Measurements from ENCODE around the gene ABCD4.
A peak's percentile ranks its signal among the peaks of the same experiment; 100 is the strongest.

Gene ABCD4

DNA sequence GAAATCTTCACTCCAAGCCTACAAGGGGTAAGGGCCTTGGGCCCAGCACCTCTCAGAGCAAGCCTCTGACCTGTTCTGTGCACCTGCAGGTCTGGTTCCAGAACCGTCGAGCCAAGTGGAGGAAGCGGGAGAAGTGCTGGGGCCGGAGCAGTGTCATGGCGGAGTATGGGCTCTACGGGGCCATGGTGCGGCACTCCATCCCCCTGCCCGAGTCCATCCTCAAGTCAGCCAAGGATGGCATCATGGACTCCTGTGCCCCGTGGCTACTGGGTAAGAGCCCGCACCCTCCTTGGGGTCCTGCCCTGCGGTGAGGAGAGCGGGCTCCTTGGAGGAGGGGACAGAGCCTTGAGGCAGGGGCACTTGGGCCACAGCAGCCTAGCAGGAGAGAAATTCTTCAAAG lies 43.2 kb downstream of the ABCD4 start:
- DNase-seq (ENCODE audit: low read depth in 2 of 2), result no peak

DNA sequence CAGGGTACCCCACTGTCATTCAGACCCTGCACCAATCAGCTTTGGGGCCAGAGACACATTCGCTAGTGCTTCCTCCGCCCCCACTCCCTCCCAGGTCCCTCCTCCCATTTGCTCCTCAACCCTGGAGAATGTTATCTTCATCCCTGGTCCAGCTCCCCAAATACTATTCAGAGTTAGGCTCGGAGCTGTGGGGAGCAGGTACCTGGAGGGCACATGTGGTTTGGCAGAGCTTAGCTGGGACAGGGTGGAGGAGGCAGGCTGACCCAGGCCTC lies 44.0 kb downstream of the ABCD4 start:
- DNase-seq (ENCODE audit: low read depth in 2 of 2), result no peak

DNA sequence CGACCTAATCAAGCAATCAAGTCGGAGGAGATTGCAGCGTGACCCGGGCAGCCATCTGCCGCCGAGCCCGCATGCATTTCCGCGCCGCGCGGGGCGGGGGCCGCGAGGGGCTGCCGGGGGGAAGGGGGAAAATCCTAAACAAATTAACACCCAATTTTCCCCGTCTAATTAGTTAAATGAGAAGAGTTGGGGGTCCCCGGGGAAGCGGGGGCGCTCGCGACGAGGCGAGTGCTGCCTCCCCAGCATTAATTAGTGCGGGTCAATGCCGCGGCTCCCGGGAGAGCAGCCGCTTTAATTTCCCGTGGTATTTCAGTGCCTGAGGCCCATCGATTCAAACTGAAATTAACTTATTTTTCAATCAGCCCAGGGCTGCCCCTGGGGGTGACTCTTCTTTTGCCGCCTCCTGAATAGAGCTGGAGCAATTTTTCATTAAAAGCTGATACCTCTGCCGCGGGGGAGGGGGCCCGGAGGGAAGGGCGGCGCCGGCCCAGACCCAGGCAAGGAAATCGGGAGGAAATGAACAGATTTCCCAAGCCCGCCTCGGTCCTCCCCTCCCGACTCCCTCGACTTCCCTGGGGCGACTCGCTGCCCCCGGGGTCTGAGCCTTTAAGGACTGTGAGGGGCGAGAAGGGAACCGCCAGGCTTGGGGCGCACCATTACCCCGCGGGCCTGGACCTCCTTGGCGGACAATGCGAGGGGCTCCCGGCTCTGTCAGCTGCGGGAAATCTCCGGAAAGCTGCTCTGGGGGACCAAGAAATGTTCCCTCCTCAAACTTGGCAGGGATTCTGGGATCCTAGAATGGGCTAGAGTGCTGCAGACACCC lies 44.6 kb downstream of the ABCD4 start:
- DNase-seq (ENCODE audit: low read depth in 2 of 2), result no peak

GRCh38 chr14:74257078-74257940 lies 45.4 kb downstream of the ABCD4 start:
- peak; percentile 44 to 49 for DNase-seq (ENCODE audit: low read depth in 2 of 2)

- DNase-seq (ENCODE audit: low read depth in 2 of 2), result no peak
Measured at GRCh38 chr14:74255281-74255680, 47.5 kb downstream of the ABCD4 start.

DNA sequence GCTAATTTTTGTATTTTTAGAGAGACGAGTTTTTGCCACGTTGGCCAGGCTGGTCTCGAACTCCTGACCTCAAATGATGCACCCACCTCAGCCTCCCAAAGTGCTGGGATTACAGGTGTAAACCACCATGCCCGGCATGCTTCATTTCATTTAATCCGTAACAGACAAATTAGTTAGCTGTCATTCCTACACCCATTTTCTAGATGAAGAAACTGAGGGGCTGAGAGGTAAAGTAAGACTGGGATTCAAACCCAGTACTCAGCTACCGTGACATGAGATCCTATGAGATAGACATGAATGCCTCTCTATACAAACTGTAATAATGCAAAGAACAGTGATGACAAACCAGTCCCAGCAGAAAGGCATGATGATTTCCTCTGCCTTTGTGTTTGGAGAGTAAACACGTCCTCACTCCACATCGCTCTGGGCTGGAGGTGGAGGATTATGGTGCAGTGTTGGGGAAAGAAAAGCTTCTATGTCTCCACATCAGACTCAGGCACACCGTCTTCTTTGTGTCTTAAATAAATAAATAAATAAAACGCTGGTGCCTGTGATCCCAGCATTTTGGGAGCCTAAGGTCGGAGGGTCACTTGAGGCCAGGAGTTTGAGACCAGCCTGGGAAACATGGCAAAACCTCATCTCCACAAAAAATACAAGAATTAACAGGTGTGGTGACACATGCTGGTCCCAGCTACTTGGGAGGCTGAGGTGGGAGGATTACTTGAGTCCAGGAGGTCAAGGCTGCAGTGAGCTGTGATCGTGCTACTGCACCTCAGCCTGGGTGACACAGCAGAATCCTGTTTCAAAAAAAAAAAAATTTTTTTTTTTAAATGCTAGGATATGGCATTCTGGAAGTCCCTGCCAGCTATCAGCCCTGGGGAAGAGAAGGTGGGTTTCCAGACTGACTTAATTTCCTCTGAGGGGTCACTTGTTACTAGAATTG lies 53.0 kb downstream of the ABCD4 start:
- no peak for DNase-seq (ENCODE audit: low read depth in 2 of 2)

DNA sequence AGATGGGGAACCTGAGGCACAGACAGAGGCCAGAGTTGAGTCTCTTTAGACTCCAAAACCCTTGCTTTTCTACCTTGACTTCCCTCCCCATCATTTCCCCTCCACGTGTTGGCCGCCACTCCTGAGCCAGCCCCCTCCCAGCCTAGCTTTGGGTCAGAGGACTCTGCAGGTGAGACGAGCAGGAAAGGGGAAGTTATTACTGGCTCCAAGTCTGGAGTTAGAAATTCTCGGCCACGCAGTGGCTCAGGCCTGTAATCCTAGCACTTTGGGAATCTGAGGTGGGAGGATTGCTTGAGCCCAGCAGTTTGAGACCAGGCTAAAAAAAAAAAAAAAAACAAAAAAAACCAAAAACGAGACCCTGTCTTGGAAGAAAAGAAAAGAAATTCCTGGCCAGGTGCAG lies 54.7 kb downstream of the ABCD4 start:
- no peak for DNase-seq (ENCODE audit: low read depth in 2 of 2)

DNA sequence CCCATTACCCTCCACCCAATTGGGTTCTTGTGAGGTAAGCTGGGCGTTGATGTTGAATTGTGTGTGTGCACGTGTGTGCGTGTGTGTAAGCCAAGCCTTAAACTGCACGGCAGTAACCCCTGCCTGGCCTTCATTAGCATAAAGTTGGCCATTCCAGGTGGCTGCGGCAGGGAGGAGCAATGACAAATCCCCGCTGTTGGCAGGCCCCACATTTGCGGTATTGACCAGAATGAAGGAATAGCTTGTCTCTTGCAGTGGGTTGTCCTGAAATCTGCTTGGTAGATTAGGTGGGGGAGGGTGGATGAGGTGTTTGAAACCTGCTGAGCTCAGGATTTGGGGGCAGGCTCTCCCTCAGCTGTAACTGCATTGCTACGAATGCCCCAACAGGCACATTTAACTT lies 56.2 kb downstream of the ABCD4 start:
- no peak for DNase-seq (ENCODE audit: low read depth in 2 of 2)

GRCh38 chr14:74245292-74245691 lies 57.4 kb downstream of the ABCD4 start:
- no peak for DNase-seq (ENCODE audit: low read depth in 2 of 2)

GRCh38 chr14:74244115-74244514 lies 58.6 kb downstream of the ABCD4 start:
- DNase-seq (ENCODE audit: low read depth in 2 of 2), result no peak

GRCh38 chr14:74243051-74243450 lies 59.7 kb downstream of the ABCD4 start:
- DNase-seq (ENCODE audit: low read depth in 2 of 2), result no peak

- no peak for DNase-seq (ENCODE audit: low read depth in 2 of 2)
Measured at GRCh38 chr14:74242780-74243042, 60.0 kb downstream of the ABCD4 start.

DNA sequence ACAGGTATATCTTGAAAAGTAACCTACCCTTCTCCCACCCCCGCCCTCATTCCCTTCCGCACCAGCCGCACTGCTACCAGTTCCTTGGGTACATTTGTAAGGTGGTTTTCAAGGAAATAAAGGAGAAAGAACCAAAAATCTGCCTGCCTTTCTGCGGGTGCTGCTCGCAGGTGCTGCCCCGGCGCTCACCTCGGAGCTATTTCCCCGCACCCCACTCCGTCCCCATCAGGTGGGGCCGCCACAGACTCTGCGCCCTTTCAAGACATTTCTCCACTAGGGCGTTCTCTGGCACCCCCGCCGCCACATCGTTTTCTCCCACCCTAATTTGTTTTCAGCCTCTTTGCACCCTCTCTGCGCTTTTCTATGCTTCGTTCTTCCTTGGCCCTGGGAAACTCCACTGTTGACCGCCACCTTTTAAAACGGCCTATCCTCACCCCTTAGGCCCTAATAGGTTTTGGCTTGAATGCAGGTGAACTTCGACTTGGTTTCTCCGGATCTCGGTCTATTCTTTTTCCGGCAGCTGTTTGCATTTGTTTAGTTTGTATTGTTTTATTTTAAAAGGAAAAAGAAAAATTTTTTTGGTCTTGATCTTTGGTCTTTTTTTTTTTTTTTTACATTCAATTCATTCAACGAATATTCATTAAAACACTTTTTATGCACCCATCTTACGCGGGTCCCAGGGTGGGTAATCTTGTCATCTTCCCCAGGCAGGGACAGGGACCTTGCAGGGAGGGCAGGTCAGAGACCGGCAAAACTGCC lies 60.5 kb downstream of the ABCD4 start:
- DNase-seq (ENCODE audit: low read depth in 2 of 2), result no peak

DNA sequence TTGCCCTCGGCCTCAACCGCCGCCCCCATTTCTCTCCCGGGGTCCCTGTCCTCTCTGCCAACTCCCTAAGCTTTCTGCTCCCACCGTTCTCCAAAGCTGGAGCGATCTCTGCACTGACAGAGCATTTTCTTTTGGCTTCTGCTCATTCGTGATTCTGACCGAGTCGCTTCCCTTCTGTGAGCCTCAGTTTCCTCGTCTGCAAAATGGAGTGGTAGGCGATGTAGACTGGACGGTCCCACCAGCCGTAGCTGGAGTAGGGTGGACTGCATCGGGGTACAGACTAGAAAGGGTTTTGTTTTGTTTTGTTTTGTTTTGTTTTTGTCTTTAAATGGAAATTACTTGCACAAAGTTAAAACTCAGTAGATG lies 61.1 kb downstream of the ABCD4 start:
- DNase-seq (ENCODE audit: low read depth in 2 of 2), result no peak

DNA sequence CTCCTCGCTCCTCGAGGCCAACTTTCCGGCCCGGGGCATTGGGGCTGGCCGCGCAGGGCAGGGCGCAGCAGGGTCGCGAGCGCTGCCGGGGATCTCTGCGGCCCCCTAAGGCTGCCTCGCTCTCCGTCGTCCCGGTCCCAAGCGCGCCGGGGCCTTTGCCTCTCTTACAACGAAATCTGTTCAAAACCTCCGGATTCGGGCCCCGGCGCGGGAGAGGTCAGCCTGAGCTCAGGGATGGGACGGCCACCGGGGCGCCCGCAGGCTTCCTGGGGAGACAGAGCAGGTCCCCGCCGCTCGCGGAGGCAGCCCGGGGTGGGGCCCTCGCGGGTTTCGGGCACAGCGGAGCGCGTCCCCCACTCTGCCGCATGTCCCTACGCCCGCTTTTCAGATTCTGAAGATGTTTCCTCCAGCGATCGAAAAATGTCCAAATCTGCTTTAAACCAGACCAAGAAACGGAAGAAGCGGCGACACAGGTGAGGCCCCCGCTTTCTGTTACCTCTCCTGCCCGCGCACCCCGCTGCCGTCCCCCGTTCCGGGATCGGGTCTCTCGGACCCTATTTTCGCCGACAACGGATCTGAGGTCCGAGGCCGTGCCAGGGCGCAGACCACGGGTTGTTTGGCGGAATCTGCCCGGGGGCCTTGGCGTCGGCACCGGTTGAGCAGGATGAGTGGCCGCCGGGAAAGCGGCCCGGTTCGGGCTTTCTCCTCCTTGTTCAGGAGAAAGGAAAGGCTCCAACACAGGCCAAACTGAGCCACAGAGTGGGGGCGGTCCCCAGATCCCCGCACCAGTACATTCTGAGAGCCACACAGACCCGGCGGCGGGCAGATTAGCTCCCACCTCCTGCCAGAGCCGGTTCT lies 61.7 kb downstream of the ABCD4 start:
- DNase-seq (ENCODE audit: low read depth in 2 of 2), result no peak

DNA sequence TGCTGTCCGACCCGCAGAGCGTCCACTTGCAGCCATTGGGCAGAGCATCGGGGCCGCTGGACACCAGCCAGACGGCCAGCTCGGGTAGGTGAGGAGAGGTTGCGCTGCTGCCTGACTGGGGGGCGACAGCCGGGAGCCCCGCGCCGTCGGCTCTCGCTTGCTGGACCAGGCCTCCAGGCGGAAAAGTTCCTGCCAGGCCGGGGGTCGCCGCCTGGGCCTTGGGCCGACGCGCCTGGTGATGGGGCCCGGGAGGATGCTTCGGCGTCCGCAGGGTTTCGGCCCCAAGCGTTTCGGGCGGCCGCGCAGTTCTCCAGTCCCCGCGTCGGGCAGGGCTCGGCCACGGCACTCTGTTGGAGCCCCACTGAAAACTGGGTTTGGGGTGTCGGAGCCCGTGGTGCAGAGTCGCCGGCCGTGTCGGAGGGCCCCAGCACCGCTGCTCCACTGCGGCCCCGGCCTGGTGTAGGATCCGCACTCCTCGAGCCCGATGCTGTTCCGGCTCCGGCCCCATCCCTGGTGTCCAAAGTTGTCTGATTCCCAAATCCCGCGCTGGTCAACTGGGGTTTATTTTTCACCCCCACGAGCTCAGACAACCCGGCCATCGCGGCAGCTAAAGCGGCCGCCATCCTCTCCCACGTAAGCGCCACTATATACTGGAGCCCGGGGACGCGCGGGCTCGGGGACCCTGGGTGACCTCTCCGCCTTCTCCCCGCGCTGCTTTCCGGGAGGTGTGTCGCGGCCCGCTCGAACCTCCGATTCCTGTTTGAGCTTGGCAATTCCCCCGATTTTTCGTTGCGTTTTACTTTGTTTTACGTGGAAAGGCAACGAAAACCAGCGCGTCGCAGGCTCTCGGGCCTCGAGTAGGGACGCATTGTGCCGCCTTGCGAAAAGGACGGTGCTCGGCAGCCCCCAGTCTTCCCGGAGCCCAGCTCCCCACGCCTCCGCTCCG lies 62.6 kb downstream of the ABCD4 start:
- no peak for DNase-seq (ENCODE audit: low read depth in 2 of 2)

GRCh38 chr14:74238974-74239847 lies 63.5 kb downstream of the ABCD4 start, which contains the start of gene VSX2:
TSS of gene VSX2 (plus strand) at chr14:74239449. CDS start at chr14:74239562, 113 bp downstream.
- DNase-seq (ENCODE audit: low read depth in 2 of 2), result no peak

- no peak for DNase-seq (ENCODE audit: low read depth in 2 of 2)
Measured at GRCh38 chr14:74237441-74237840, 65.3 kb downstream of the ABCD4 start.

All from stimulated activated CD8-positive, alpha-beta memory T cell treated with anti-CD3 and anti-CD28 coated beads, Interleukin-2, amount 100 ng/mL, for 48 hours (primary cell).